ENCODE data around the gene NFIA.

The NFIA gene

GRCh38 chr1:61361931-61362330 lies 279.6 kb downstream of the NFIA start:
- H2AK5ac ChIP-seq (ENCODE audit: low read length): no peak overlapping the region
- H4K91ac ChIP-seq (ENCODE audit: low read depth, low read length): no peak overlapping the region
- no peak overlapping the region for H2BK12ac ChIP-seq (ENCODE audit: low read length)
- no peaks in the 10 kb centered on the region for H3K36me3 ChIP-seq (ENCODE audit: control insufficient read depth in 1 of 2, insufficient read depth in 2 of 2, low read length in 2 of 2)
- no peak overlapping the region for H4K12ac ChIP-seq (ENCODE audit: low read depth, low read length)
- H3K79me1 ChIP-seq (ENCODE audit: low read length): peaks cover 3% of the 10 kb centered on the region
- no peaks in the 10 kb centered on the region for H3K79me2 ChIP-seq (ENCODE audit: control insufficient read depth, insufficient read depth, low read length, poor library complexity)
- H3K23ac ChIP-seq (ENCODE audit: low read length): no peak overlapping the region
- H4K8ac ChIP-seq (ENCODE audit: low read depth, low read length): no peak overlapping the region
- H2AFZ ChIP-seq (ENCODE audit: insufficient read depth, low read length, poor library complexity): no peak overlapping the region
- H2BK5ac ChIP-seq (ENCODE audit: low read depth, low read length, poor library complexity): no peak overlapping the region
- no CpG with 5 or more reads among the region's 2 CpGs for WGBS (ENCODE audit: extremely low coverage, insufficient coverage, insufficient read length)
- no peak overlapping the region for H3K9ac ChIP-seq (ENCODE audit: low read length)
- no peak overlapping the region for H3K4me2 ChIP-seq (ENCODE audit: low read length)
- H3K4me1 ChIP-seq (ENCODE audit: control insufficient read depth in 1 of 2, insufficient read depth in 2 of 2, low read length in 2 of 2): peaks cover 10 to 13% of the 10 kb centered on the region in 2 experiments
- H3K9me3 ChIP-seq (ENCODE audit: insufficient read depth, low read depth, low read length): no peaks in the 10 kb centered on the region
- no peak overlapping the region for H3K4ac ChIP-seq (ENCODE audit: low read depth, low read length)
- no peak overlapping the region for H3K18ac ChIP-seq (ENCODE audit: low read length)
- H3K27me3 ChIP-seq (ENCODE audit: insufficient read depth, low read length): no peaks in the 10 kb centered on the region
- H3K4me3 ChIP-seq (ENCODE audit: low read depth, low read length): no peak overlapping the region
- peak overlapping the region; percentile 24 for H2BK120ac ChIP-seq (ENCODE audit: insufficient read depth, low read length, poor library complexity)
- DNase-seq: no peak
- no peak overlapping the region for H3K14ac ChIP-seq (ENCODE audit: low read length)
- peak overlapping the region; percentile 21 for H3K27ac ChIP-seq (ENCODE audit: low read depth, low read length)

- no CpG with 5 or more reads among the region's 2 CpGs for WGBS (ENCODE audit: extremely low coverage, insufficient coverage, insufficient read length)
- Histone ChIP-seq H3K4ac (ENCODE audit: low read depth, low read length) (no peak overlapping the region), H4K91ac (ENCODE audit: low read depth, low read length) (no peak overlapping the region), H3K9ac (ENCODE audit: low read length) (no peak overlapping the region), H3K4me2 (ENCODE audit: low read length) (no peak overlapping the region), H4K8ac (ENCODE audit: low read depth, low read length) (no peak overlapping the region), H3K4me3 (ENCODE audit: low read depth, low read length) (no peak overlapping the region), H3K79me1 (ENCODE audit: low read length) (peaks cover 3% of the 10 kb centered on the region), H3K36me3 (ENCODE audit: control insufficient read depth in 1 of 2, insufficient read depth in 2 of 2, low read length in 2 of 2) (no peaks in the 10 kb centered on the region), H3K18ac (ENCODE audit: low read length) (no peak overlapping the region), H2AFZ (ENCODE audit: insufficient read depth, low read length, poor library complexity) (no peak overlapping the region), H2BK120ac (ENCODE audit: insufficient read depth, low read length, poor library complexity) (no peak overlapping the region), H2AK5ac (ENCODE audit: low read length) (no peak overlapping the region), H3K27ac (ENCODE audit: low read depth, low read length) (no peak overlapping the region), H3K14ac (ENCODE audit: low read length) (no peak overlapping the region), H3K79me2 (ENCODE audit: control insufficient read depth, insufficient read depth, low read length, poor library complexity) (no peaks in the 10 kb centered on the region), H4K12ac (ENCODE audit: low read depth, low read length) (no peak overlapping the region), H3K4me1 (ENCODE audit: control insufficient read depth in 1 of 2, insufficient read depth in 2 of 2, low read length in 2 of 2) (peaks cover 9% of the 10 kb centered on the region in 2 experiments), H2BK12ac (ENCODE audit: low read length) (no peak overlapping the region), H2BK5ac (ENCODE audit: low read depth, low read length, poor library complexity) (no peak overlapping the region), H3K23ac (ENCODE audit: low read length) (no peak overlapping the region), H3K27me3 (ENCODE audit: insufficient read depth, low read length) (no peaks in the 10 kb centered on the region), H3K9me3 (ENCODE audit: insufficient read depth, low read depth, low read length) (no peaks in the 10 kb centered on the region)
- no peak for DNase-seq
Measured at GRCh38 chr1:61362351-61362750, 280.0 kb downstream of the NFIA start.

GRCh38 chr1:61368366-61368765 lies 286.0 kb downstream of the NFIA start:
- Histone ChIP-seq H2BK5ac (ENCODE audit: low read depth, low read length, poor library complexity) (no peak overlapping the region), H3K4ac (ENCODE audit: low read depth, low read length) (no peak overlapping the region), H4K8ac (ENCODE audit: low read depth, low read length) (no peak overlapping the region), H3K4me2 (ENCODE audit: low read length) (no peak overlapping the region), H3K14ac (ENCODE audit: low read length) (no peak overlapping the region), H3K23ac (ENCODE audit: low read length) (no peak overlapping the region), H3K4me1 (ENCODE audit: control insufficient read depth in 1 of 2, insufficient read depth in 2 of 2, low read length in 2 of 2) (no peaks in the 10 kb centered on the region), H2BK120ac (ENCODE audit: insufficient read depth, low read length, poor library complexity) (no peak overlapping the region), H3K27ac (ENCODE audit: low read depth, low read length) (no peak overlapping the region), H4K12ac (ENCODE audit: low read depth, low read length) (no peak overlapping the region), H2AFZ (ENCODE audit: insufficient read depth, low read length, poor library complexity) (no peak overlapping the region), H3K9ac (ENCODE audit: low read length) (no peak overlapping the region), H3K36me3 (ENCODE audit: control insufficient read depth in 1 of 2, insufficient read depth in 2 of 2, low read length in 2 of 2) (no peaks in the 10 kb centered on the region), H2BK12ac (ENCODE audit: low read length) (no peak overlapping the region), H3K4me3 (ENCODE audit: low read depth, low read length) (no peak overlapping the region), H3K27me3 (ENCODE audit: insufficient read depth, low read length) (no peaks in the 10 kb centered on the region), H3K18ac (ENCODE audit: low read length) (no peak overlapping the region), H2AK5ac (ENCODE audit: low read length) (no peak overlapping the region), H3K79me1 (ENCODE audit: low read length) (no peaks in the 10 kb centered on the region), H3K9me3 (ENCODE audit: insufficient read depth, low read depth, low read length) (no peaks in the 10 kb centered on the region), H3K79me2 (ENCODE audit: control insufficient read depth, insufficient read depth, low read length, poor library complexity) (no peaks in the 10 kb centered on the region), H4K91ac (ENCODE audit: low read depth, low read length) (no peak overlapping the region)
- DNase-seq: no peak
- WGBS (ENCODE audit: extremely low coverage, insufficient coverage, insufficient read length): no CpG with 5 or more reads among the region's 2 CpGs

GRCh38 chr1:61368876-61369275 lies 286.5 kb downstream of the NFIA start:
- Histone ChIP-seq H3K4me2 (ENCODE audit: low read length) (no peak overlapping the region), H3K27me3 (ENCODE audit: insufficient read depth, low read length) (no peaks in the 10 kb centered on the region), H3K79me1 (ENCODE audit: low read length) (no peaks in the 10 kb centered on the region), H2BK12ac (ENCODE audit: low read length) (no peak overlapping the region), H2AK5ac (ENCODE audit: low read length) (no peak overlapping the region), H3K14ac (ENCODE audit: low read length) (no peak overlapping the region), H3K23ac (ENCODE audit: low read length) (no peak overlapping the region), H3K4ac (ENCODE audit: low read depth, low read length) (no peak overlapping the region), H2AFZ (ENCODE audit: insufficient read depth, low read length, poor library complexity) (no peak overlapping the region), H3K9ac (ENCODE audit: low read length) (no peak overlapping the region), H4K91ac (ENCODE audit: low read depth, low read length) (no peak overlapping the region), H2BK120ac (ENCODE audit: insufficient read depth, low read length, poor library complexity) (no peak overlapping the region), H3K18ac (ENCODE audit: low read length) (no peak overlapping the region), H3K9me3 (ENCODE audit: insufficient read depth, low read depth, low read length) (no peaks in the 10 kb centered on the region), H3K4me1 (ENCODE audit: control insufficient read depth in 1 of 2, insufficient read depth in 2 of 2, low read length in 2 of 2) (no peaks in the 10 kb centered on the region), H3K27ac (ENCODE audit: low read depth, low read length) (no peak overlapping the region), H4K8ac (ENCODE audit: low read depth, low read length) (no peak overlapping the region), H2BK5ac (ENCODE audit: low read depth, low read length, poor library complexity) (no peak overlapping the region), H3K36me3 (ENCODE audit: control insufficient read depth in 1 of 2, insufficient read depth in 2 of 2, low read length in 2 of 2) (no peaks in the 10 kb centered on the region), H4K12ac (ENCODE audit: low read depth, low read length) (no peak overlapping the region), H3K79me2 (ENCODE audit: control insufficient read depth, insufficient read depth, low read length, poor library complexity) (no peaks in the 10 kb centered on the region), H3K4me3 (ENCODE audit: low read depth, low read length) (no peak overlapping the region)
- WGBS (ENCODE audit: extremely low coverage, insufficient coverage, insufficient read length): no CpG with 5 or more reads among the region's 6 CpGs
- DNase-seq: no peak

Measured in trophoblast cell (in vitro differentiated cells and primary cell).